GM18526 (cell line): ENCODE results near the gene MAP1B.

ENCODE experiments used
- POLR2A ChIP-seq: IDR thresholded peaks from 3 replicates; pipeline ENCODE4 v1.6.1; 2011; ENCODE audit not compliant: insufficient read length; ENCODE audit errors: extremely low read depth

Gene MAP1B

DNA sequence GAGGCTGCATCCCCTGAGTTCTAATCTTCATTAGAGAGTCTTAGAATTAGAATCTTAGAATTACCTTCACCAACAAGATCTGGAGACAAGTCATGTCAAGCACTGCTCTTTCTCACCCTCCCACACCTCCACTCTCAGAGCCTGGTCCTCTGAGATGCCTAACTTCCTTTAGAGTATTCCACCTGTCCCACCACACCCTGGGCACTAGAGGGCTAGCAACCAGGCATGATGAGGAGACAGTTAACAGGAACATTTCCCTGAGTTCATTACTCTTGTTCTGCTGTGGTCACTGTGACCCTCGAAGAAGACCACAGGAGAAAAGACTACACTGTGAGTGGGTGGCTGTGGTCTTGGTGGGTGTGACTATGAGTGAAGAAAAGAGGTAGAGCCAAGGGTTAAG is 25.2 kb upstream of the MAP1B start:
- TF ChIP-seq POLR2A, result no peak

DNA sequence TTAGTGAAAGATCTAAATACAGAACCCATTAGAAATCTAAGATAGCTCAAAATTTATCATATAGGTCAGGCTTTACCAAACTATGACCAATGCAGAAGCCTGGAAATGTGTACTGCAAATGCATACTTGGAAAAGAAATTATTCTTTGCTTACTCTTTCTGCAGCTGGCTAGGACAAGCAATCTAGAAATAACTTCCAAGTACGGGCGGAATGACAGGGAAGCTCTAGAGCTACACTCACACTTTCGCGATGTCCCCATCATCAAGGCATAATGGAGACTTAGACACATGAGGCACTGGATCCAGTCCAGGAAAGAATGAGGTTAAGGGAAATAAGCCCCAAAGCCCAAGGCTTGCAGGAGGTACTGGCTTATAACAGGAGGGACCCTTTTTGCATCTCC is 22.4 kb upstream of the MAP1B start:
- no peak for TF ChIP-seq POLR2A

DNA sequence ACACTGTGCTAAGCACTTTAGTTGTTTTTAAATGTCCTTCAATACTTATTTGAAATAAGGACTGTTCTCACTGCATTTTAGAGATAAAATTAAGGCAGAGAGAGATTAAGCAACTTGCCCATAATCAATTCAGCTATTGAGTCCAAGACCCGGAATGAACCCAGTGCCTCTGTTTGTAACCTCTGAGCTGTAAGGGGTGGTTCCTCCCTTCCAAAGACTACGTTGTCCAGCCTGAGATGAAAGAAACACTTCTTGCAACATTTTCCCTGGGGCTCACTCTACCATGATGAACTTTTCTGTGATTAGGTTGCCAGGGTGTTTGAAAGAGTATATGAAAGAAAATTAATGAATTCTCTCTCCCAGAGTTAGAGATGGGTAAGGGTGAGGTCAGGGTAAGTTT is 22.0 kb upstream of the MAP1B start:
- no peak for TF ChIP-seq POLR2A

DNA sequence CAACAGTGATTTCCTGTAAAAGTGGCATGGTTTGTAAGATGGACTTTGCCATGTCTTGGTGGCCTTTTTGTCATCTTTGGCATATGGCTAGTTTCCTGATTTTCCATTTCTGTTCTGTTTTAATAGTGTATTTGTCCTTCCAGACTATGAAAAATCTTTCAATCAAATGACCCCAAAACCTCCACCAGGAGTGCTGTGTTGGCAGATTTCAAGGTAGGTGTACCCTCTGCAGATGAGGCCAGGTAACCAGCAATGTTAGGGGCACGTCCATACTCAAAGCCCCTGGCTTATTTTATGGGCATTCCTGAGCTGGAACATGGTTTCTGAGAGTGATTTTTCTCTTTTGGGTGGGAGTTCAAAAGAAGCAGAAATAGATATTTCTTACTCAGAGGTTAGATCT is 15.2 kb upstream of the MAP1B start:
- no peak for TF ChIP-seq POLR2A

DNA sequence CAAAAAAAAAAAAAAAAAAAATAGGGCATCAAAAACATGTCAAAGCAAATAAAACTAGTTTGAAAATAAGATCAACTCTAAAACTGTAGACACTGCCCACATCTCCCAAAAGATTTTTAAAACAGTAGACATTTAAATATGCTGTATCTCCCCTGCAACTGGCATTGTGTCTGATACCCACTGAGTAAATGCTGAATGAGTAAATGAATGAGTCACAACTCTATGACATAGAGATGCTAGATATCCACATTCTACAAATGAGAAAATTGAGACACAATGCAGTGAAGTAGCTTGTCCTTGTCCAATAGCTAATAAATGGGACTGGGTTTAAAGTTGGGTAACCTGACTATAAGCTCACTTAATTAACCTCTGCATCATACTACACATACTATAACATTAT is 14.1 kb upstream of the MAP1B start:
- TF ChIP-seq POLR2A, result no peak

DNA sequence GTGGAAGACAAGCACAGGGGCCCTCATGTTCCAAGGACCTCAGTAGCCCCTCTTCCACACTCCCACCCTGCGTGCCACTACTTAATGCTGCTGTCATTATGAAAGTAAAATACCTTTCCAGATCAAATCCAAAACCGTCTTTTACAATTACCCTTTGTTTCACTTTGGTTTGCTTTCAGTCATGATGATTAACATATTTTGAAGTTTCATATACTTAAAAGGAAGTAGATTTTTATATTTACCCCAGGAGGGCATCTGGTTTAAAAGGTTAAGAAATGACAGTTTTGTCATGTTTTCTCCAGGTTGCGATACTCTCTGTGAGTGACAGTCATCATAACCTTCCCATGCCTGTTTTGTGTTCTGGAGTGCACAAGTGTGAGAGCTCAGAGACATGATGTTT is 13.5 kb upstream of the MAP1B start:
- no peak for TF ChIP-seq POLR2A

DNA sequence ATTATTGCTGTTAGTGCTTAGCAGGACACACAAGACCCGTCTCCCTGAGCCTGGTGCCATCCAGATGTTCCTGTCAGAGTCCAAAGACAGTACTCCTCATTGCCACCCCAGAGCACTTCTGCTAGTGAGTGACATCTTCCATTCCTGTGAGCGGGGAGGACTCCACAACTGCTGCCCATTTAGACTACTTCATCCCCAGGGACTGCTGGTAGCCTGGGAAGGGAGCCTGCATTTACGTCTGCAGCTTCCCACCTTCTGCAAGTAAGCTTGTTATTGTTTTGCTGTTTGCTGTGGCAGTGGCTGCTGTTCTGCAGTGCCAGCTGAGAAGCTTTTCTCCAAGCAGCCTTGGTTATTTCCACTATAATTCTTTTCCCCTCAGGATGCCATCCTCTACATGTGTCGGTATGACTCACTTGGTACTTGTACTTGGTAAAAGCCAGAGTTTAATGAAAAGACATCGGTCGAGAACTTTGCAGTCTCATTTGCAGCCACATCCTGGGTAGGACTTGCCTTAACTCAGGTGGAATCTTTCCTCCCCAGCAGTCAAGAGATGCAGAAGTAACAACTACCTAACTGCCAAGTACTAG is 10.6 kb upstream of the MAP1B start:
- no peak for TF ChIP-seq POLR2A

DNA sequence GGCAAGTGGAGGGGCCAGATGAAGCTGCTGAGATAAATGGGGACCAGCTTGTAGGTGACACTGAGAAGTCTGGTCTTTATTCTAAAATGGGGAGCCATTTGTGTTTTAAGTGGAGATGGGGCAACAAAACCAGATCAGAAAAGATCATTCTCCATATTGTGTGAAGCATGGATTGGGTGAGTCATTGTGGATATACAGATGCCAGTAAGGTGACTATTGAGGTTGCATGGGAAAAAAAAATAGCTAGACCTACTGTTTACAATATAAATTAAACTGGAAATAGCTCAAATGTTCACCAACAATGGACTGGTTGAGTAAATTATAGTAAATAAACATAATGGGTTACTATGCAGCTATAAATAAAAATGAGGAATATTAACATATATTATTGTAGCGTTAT is 5.4 kb upstream of the MAP1B start:
- TF ChIP-seq POLR2A, result no peak

DNA sequence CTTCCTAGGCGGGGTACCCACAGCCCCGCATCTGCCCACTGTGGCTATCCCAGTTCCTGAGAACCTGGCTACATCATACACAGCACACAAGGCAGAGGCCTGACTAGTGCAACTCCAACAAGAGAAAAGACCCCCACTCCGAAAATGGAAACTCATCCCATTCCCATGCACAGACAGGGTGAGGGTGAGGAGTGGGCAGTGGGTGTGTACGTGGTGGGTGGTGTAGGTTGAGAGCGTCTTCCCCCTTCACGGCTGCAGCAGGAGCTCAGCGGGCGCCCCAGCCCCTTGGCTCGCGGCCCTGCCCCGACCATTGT is 501 bp upstream of the MAP1B start:
- no peak for TF ChIP-seq POLR2A

DNA sequence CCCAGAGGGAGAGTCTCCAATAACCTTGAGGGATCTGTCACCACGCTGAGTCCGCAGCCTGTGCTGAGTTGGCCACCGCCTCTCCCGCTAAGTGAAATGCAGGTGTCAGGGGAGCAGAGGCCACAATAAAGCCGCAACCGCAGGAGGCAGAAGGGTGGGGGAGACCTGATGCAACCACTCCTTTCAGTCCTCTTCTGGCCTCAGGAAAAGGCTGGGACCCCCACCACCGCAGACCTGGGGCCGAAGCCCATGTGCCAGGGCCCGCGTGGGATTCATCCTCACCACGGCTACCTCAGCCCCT is 576 bp downstream of the MAP1B start:
- TF ChIP-seq POLR2A, result no peak

DNA sequence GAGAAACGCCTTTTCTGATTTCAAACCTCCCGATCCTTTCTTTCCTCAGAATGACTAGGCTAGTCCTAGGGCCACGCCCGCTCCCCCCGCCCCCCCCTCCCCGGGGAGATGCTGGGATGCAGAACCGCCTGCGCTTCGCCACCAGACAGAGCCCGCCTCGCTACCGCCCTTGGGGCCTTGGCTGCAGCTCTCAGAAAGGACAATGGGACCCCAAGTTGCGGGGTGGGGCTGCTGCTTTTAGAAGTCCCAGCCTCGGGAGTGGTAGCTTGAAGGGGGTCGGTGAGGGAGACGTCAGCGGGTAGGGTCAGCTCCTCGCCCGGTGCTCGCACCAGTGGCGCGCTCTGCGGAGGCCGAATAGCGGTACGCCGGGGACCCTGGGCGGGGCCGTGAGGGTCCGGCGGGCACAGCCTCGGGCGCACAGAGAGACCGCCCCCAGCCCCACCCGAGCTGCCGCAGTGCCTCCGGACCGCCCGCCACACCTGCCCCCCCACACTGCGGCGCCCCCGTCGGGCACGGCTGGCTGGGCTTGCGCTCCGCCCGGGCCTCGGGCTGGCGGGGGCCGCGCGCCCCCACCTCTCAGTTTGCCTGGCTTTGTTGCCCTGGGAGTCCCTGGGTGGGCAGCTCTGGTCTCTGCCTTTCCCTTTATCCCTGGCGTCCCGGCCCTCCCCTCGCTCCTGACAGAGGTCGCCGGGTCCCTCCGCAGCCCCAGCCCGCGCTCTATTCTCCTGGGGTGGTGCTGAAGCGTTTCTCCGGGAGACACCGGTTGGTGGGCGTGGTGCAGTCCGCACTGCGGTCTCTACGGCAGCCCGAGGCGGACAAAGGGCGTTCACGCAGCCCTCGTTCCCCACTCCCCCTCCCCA is 1.2 kb downstream of the MAP1B start:
- TF ChIP-seq POLR2A, result no peak

DNA sequence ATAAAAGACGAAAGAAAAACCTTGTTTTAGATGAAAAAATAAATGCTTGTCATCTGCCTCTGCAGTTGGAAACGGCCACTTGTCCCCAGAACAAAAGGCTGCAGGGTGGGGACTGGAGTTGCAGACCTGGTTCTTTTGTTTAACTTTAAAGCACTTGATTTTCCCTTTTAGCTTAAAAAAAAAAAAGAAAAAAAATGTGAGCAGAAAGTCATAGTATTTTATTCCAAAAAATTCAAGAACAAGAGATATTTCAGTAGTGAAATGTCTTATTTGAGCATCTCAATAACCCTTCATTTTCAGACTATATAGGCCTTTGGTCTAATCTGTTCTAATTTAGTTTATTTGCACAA is 1.8 kb downstream of the MAP1B start:
- no peak for TF ChIP-seq POLR2A

DNA sequence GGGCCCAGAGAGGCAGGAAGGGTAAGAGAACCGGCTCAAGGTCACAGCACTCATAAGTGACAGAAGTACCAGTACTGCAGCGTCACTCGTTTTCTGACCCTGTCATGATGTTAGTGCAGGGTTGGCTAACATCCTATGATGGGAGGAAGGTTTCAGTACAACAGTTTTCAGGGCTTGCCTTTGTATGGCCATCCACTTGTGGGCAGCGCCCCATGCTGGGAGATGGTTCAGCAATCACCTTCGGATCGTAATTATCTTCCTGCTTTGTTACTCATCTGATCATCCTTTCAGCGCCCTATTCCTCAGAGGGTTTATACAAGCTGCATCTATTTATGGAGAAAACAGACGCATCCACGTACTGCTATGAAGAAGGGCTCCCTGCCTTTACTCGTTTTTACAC is 2.4 kb downstream of the MAP1B start:
- TF ChIP-seq POLR2A, result no peak

DNA sequence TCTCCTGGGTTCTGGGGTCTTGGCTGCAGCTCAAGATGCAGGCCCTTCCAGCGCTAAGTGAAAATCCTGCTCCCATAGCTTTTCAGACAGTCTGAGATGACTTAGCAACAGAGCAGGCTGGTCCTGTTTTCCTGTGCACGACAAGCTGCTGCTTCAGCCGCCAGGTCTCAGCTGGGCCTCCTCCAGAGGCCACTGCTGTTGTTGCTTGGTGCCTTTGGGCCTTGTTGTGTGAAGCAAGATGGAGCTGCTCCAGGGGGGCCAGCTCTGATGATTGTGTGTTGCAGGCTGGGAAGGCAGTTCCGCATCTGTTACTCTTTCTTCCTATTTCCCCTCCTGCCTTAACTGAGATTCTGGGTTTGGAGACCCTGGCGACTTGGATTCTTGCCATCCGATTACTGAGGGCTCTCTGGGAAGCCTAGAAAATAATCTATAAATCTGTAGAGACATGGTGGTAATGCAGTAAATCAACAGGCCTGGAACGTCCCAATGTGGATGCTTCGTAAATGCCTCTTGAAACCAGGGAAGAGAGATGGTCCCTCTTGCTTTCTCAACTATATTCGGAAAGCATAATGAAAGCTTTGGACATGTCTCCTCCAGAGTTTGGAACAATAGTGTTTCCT is 3.2 kb downstream of the MAP1B start:
- TF ChIP-seq POLR2A, result no peak

DNA sequence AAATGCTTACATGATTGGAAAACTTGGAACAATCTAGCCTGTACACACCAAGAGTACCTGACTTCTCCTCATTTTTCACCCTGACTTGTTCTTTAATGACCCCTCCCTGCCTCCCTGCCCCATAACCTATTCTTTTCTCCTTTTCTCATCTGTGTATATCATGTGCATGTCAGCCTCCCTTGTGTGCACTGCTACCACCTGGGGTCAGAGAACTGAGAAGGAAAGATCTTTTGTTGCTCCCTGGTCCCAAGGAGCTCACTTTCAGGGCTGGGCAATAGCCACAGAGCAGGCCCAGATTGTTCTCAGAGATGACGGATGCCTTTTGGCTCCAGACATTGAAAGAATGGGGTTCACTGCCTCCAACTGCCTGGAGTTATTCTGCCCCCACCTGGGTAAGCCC is 5.1 kb downstream of the MAP1B start:
- no peak for TF ChIP-seq POLR2A

DNA sequence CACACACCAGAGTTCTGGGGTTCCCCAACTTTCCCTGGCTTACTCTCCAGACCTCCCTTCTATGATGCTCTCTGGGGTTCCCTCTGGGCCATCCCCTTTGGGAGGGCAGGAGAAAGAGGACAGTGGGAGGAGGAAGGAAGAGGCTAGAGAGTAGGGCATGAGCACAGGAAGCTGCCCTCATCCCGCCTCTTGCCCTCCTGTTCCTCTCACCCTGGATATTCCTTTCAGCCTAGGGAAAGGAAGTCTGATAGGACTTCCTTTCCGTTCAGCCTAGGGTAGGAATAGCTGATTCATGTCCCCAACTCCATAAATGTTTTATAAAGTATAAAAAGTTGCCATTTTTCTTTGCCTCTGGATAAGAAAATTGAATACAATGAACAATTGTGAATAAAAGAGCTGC is 7.4 kb downstream of the MAP1B start:
- TF ChIP-seq POLR2A, result no peak

DNA sequence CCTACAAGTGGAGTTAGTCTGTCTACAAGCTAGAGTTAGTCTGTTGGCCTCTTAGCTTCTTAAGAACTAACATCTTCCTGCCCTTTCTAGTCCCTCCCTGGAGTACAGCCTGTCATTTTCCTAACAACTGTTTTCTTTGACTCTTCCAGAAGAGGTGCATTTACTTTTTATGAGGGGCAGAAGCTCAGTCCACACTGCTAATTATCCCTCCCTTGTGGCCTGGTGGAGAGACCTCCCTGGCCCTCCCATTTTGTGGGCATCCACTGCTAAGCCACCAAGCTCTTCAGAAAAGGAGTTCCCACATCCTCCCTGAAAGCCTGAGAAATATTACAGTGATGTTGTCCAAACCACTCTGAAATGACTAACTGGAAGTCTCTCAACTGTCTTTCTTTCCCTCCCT is 8.0 kb downstream of the MAP1B start:
- no peak for TF ChIP-seq POLR2A

DNA sequence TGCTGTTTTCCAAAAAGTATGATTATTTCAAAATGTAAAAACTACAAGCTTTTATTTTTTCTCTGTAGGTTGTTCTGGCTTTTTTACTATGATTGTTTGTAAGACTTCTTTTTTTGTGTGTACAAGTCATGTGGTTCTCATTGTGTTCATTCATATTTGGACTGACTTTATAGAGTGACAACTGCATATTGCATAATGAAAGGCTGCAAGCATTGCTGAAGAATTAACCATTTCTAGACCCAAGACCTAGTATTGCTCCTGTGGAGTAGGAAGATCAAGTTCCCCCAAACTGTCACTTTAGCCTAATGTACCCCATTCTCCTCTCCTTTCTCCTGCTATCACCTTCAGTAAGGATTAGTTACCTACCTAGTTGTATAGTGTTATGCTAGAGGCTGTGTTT is 10.0 kb downstream of the MAP1B start:
- no peak for TF ChIP-seq POLR2A
